Caco-2 (cell line): Measurements from ENCODE around the gene TENM4. TPM values are rescaled to one million over a fixed set of nuclear protein-coding genes. Genes with fewer than 3 reads are reported as not detected.

Source experiments
- BruUV-seq: library from RNA; stranded (reverse); fragments of 400-500 nt; replicated peaks from 2 replicates; lab custom pipeline; 2021; lab: Mats Ljungman, UMichigan
- CTCF ChIA-PET: fragments of 300-600 bp; sonication (Branson Sonifier 250); formaldehyde crosslinking; loops from one replicate; lab custom pipeline; 2022; ENCODE audit warnings: antibody characterized with exemption; lab: Charles Lee
- POLR2A ChIA-PET: fragments of 300-600 bp; sonication (Branson Sonifier 250); formaldehyde crosslinking; loops from one replicate; lab custom pipeline; 2022; ENCODE audit warnings: antibody characterized with exemption; lab: Charles Lee
- DNase-seq, 2 experiments: peaks; one replicate each; pipeline versions ENCODE4 v3.0.0 to v3.0.0-alpha.2; 2020 to 2022
- H3K27me3 ChIP-seq: replicated peaks from 2 replicates; pipeline ENCODE4 v1.6.0; 2011; ENCODE audit warnings: low read length; ENCODE audit not compliant: control insufficient read depth, insufficient read depth
- H3K36me3 ChIP-seq: 2 replicates; pipeline ENCODE4 v1.5.1; 2011; ENCODE audit warnings: low read length; ENCODE audit not compliant: control insufficient read depth, insufficient read depth
- H3K4me1 ChIP-seq: fragments of 250-450 bp; sonication (Bioruptor Pico); 2 replicates; pipeline ENCODE4 v1.5.1; 2020; ENCODE audit warnings: mild to moderate bottlenecking
- H3K4me3 ChIP-seq: 2 replicates; pipeline ENCODE4 v1.5.1; 2011; ENCODE audit warnings: low read depth, mild to moderate bottlenecking, control low read depth, low read length
- H3K9me3 ChIP-seq: fragments of 250-450 bp; sonication (Bioruptor Pico); 2 replicates; pipeline ENCODE4 v1.5.1; 2020; ENCODE audit warnings: mild to moderate bottlenecking, moderate library complexity
- H3K27ac Mint-ChIP-seq: one replicate; pipeline ENCODE4 v1.8.0; 2022; ENCODE audit warnings: mixed read lengths; ENCODE audit not compliant: unreplicated experiment
- H3K27me3 Mint-ChIP-seq: one replicate; pipeline ENCODE4 v1.8.0; 2022; ENCODE audit warnings: mixed read lengths; ENCODE audit not compliant: insufficient read depth, unreplicated experiment
- H3K36me3 Mint-ChIP-seq: one replicate; pipeline ENCODE4 v1.8.0; 2022; ENCODE audit warnings: mild to moderate bottlenecking, mixed read lengths; ENCODE audit not compliant: insufficient read depth, unreplicated experiment
- H3K4me1 Mint-ChIP-seq: one replicate; pipeline ENCODE4 v1.8.0; 2022; ENCODE audit warnings: low read depth, mixed read lengths; ENCODE audit not compliant: unreplicated experiment
- H3K4me3 Mint-ChIP-seq: one replicate; pipeline ENCODE4 v1.8.0; 2022; ENCODE audit warnings: mild to moderate bottlenecking, moderate library complexity, mixed read lengths; ENCODE audit not compliant: unreplicated experiment
- H3K9me3 Mint-ChIP-seq: one replicate; pipeline ENCODE4 v1.8.0; 2022; ENCODE audit warnings: mixed read lengths; ENCODE audit not compliant: unreplicated experiment
- intact Hi-C: fragments of 100-400 bp; cut with micrococcal nuclease; formaldehyde crosslinking; loops from one replicate; pipeline ENCODE4 v1.10.0; 2022; ENCODE audit not compliant: unreplicated experiment
- total RNA-seq: library from RNA; stranded (reverse); gene quantifications from 2 replicates; pipeline ENCODE4 v1.2.3, GENCODE V29; 2022
- TF ChIP-seq, protein P1 (sequence below), 2 experiments: fragments of 200-600 bp in 1 of 2; IDR thresholded peaks; 1 replicate in 1 of 2; 2 replicates in 1 of 2; pipeline versions ENCODE4 v1.5.1 to v1.8.0; 2011 to 2022; ENCODE audit warnings: antibody characterized with exemption in 1 of 2, control low read depth in 1 of 2, inconsistent platforms in 1 of 2, low read depth in 1 of 2, low read length in 1 of 2, mild to moderate bottlenecking in 1 of 2, moderate library complexity in 1 of 2; ENCODE audit not compliant: insufficient read depth in 1 of 2, severe bottlenecking in 1 of 2, unreplicated experiment in 1 of 2

The TENM4 gene
- total RNA-seq, 1 experiment from 2014 or later = 1.1 TPM

DNA sequence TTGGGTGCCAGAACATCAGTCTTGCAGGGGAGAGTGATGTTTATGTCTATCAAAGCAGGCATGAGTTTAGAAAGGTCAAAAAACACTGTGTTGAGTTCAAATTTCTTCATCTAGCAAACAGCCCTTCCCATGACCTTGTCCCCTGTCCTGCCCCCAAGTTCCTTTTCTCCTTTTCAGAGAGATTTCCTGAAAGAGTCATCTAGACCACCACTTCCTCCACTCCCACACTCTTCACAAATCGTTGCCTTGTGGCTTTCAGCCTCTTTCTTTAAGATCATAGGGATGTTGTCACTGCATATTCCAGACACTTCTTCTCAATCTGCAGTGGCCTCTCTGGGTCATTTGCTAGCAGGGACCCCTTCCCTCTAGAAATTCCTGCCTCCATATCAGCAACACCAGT, 290.5 kb downstream of the TENM4 start:
- BruUV-seq = no TSS peak
- H3K4me3 Mint-ChIP-seq = no peak overlapping the region
- H3K4me3 ChIP-seq = no peak overlapping the region
- intact Hi-C loops = no loop called here
- H3K27ac Mint-ChIP-seq = no peak overlapping the region
- no peaks in the 10 kb centered on the region for H3K9me3 Mint-ChIP-seq
- TF ChIP-seq, protein P1, sequence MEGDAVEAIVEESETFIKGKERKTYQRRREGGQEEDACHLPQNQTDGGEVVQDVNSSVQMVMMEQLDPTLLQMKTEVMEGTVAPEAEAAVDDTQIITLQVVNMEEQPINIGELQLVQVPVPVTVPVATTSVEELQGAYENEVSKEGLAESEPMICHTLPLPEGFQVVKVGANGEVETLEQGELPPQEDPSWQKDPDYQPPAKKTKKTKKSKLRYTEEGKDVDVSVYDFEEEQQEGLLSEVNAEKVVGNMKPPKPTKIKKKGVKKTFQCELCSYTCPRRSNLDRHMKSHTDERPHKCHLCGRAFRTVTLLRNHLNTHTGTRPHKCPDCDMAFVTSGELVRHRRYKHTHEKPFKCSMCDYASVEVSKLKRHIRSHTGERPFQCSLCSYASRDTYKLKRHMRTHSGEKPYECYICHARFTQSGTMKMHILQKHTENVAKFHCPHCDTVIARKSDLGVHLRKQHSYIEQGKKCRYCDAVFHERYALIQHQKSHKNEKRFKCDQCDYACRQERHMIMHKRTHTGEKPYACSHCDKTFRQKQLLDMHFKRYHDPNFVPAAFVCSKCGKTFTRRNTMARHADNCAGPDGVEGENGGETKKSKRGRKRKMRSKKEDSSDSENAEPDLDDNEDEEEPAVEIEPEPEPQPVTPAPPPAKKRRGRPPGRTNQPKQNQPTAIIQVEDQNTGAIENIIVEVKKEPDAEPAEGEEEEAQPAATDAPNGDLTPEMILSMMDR (IDR thresholded peaks at IDR 0.05; ENCODE audit: insufficient read depth in 1 of 2, low read depth in 1 of 2, low read length in 1 of 2, severe bottlenecking in 1 of 2, unreplicated experiment in 1 of 2) = no peak
- ChIA-PET POLR2A (no interaction called here), CTCF (no interaction called here)
- peaks cover 2% of the 10 kb centered on the region; the same call in 1 of the 2 replicates for H3K27me3 ChIP-seq
- no peaks in the 10 kb centered on the region for H3K4me1 Mint-ChIP-seq
- no peaks in the 10 kb centered on the region for H3K9me3 ChIP-seq
- H3K4me1 ChIP-seq = no peaks in the 10 kb centered on the region
- no peaks in the 10 kb centered on the region for H3K36me3 ChIP-seq
- H3K27me3 Mint-ChIP-seq = no peaks in the 10 kb centered on the region
- H3K36me3 Mint-ChIP-seq = no peaks in the 10 kb centered on the region
- no peak for DNase-seq

GRCh38 chr11:79147731-79148130, 293.1 kb downstream of the TENM4 start:
- no TSS peak for BruUV-seq
- Mint-ChIP-seq H3K36me3 (no peaks in the 10 kb centered on the region), H3K27ac (no peak overlapping the region), H3K4me1 (no peaks in the 10 kb centered on the region), H3K4me3 (no peak overlapping the region), H3K9me3 (no peaks in the 10 kb centered on the region), H3K27me3 (no peaks in the 10 kb centered on the region)
- ChIA-PET POLR2A (no interaction called here), CTCF (no interaction called here)
- Histone ChIP-seq H3K4me1 (no peaks in the 10 kb centered on the region), H3K36me3 (no peaks in the 10 kb centered on the region), H3K9me3 (peaks cover 2% of the 10 kb centered on the region), H3K27me3 (no peaks in the 10 kb centered on the region), H3K4me3 (no peak overlapping the region)
- TF ChIP-seq, protein P1 (IDR thresholded peaks at IDR 0.05; ENCODE audit: insufficient read depth in 1 of 2, low read depth in 1 of 2, low read length in 1 of 2, severe bottlenecking in 1 of 2, unreplicated experiment in 1 of 2) = no peak
- intact Hi-C loops = no loop called here
- no peak for DNase-seq

DNA sequence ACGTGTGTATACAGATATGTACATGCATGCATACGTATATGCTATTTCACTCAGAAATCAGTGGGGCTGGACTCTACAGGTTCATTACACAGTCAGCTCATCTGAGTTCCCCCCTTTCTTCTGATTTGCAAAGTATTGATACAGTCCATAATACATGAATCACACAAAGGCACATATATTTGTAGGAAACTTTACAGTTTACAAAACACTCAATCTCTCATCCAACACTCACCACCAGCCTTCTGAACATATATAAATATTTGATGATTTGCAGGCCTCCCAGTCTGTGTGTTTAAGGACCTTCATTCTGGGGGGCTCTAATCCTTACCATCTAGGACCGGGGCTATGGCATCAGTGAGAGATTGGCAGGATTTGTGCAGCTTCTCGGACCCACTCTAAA, 293.8 kb downstream of the TENM4 start:
- no peaks in the 10 kb centered on the region for H3K36me3 Mint-ChIP-seq
- ChIA-PET POLR2A (no interaction called here), CTCF (no interaction called here)
- TF ChIP-seq, protein P1 (IDR thresholded peaks at IDR 0.05; ENCODE audit: insufficient read depth in 1 of 2, low read depth in 1 of 2, low read length in 1 of 2, severe bottlenecking in 1 of 2, unreplicated experiment in 1 of 2) = no peak
- intact Hi-C loops = no loop called here
- Histone ChIP-seq H3K27me3 (no peaks in the 10 kb centered on the region), H3K4me3 (no peak overlapping the region), H3K36me3 (no peaks in the 10 kb centered on the region), H3K4me1 (no peaks in the 10 kb centered on the region), H3K9me3 (peaks cover 5% of the 10 kb centered on the region)
- no peaks in the 10 kb centered on the region for H3K4me1 Mint-ChIP-seq
- no peak overlapping the region for H3K27ac Mint-ChIP-seq
- no peaks in the 10 kb centered on the region for H3K27me3 Mint-ChIP-seq
- DNase-seq = no peak
- BruUV-seq = no TSS peak
- H3K9me3 Mint-ChIP-seq = peaks cover 3% of the 10 kb centered on the region
- H3K4me3 Mint-ChIP-seq = no peak overlapping the region
